HepG2 (cell line): ENCODE measurements around the gene MT1F. TPM values are rescaled to one million over a fixed set of nuclear protein-coding genes. Genes with fewer than 3 reads are reported as not detected.

Experiments
- CHD2 ChIP-seq: IDR thresholded peaks from 2 replicates; pipeline ENCODE4 v1.6.1; 2011; ENCODE audit warnings: low read depth, low read length, improper control_type of control experiment
- HNRNPUL1 ChIP-seq: fragments of 200-400 bp; formaldehyde crosslinking; IDR thresholded peaks from 2 replicates; pipeline ENCODE4 v1.6.1; 2017; ENCODE audit warnings: low read depth, mild to moderate bottlenecking, low read length, moderate library complexity
- HOXA7 ChIP-seq: sonication (generic); formaldehyde crosslinking; IDR thresholded peaks from 2 replicates; pipeline ENCODE4 v1.8.1; 2022; ENCODE audit warnings: mild to moderate bottlenecking, missing genetic modification reagents, moderate library complexity
- MTF2 ChIP-seq: sonication (generic); formaldehyde crosslinking; IDR thresholded peaks from 2 replicates; pipeline ENCODE4 v1.5.0; 2020; ENCODE audit warnings: missing genetic modification reagents, borderline replicate concordance
- SP2 ChIP-seq: sonication (generic); formaldehyde crosslinking; IDR thresholded peaks from 2 replicates; pipeline ENCODE4 v1.5.1; 2020; ENCODE audit warnings: mild to moderate bottlenecking, missing genetic modification reagents
- THYN1 ChIP-seq: sonication (generic); formaldehyde crosslinking; IDR thresholded peaks from 2 replicates; pipeline ENCODE4 v1.8.1; 2023; ENCODE audit warnings: low read depth, mild to moderate bottlenecking, moderate library complexity, missing genetic modification reagents, borderline replicate concordance
- TRAFD1 ChIP-seq: sonication (generic); formaldehyde crosslinking; IDR thresholded peaks from 2 replicates; pipeline ENCODE4 v1.5.1; 2020; ENCODE audit warnings: missing genetic modification reagents, mild to moderate bottlenecking, borderline replicate concordance
- ZNF562 ChIP-seq: sonication (generic); formaldehyde crosslinking; IDR thresholded peaks from 2 replicates; pipeline ENCODE4 v1.8.0; 2022; ENCODE audit warnings: missing genetic modification reagents, borderline replicate concordance
- ZNF670 ChIP-seq: sonication (generic); formaldehyde crosslinking; IDR thresholded peaks from 2 replicates; pipeline ENCODE4 v1.8.0; 2022; ENCODE audit warnings: mild to moderate bottlenecking, missing genetic modification reagents, borderline replicate concordance
- ZNF761 ChIP-seq: sonication (generic); formaldehyde crosslinking; conservative IDR thresholded peaks from 2 replicates; pipeline ENCODE4 v1.4.0; 2020; ENCODE audit warnings: mild to moderate bottlenecking, missing genetic modification reagents
- polyA plus RNA-seq, 8 experiments: library from polyadenylated mRNA; depleted of rRNA in 3 of 8; stranded (reverse) in 7 of 8; unstranded in 1 of 8; fragments of >200 nt; fragmentation: Illumina TruSeq in 4 of 8; extraction: Trizol in 4 of 8; gene quantifications; 2 replicates each; pipeline versions ENCODE4 v1.2.1 to v1.2.3, GENCODE V29; 2011 to 2016; ENCODE audit warnings: low read depth in 4 of 8, missing spikeins in 1 of 8, mixed read lengths in 1 of 8; ENCODE audit not compliant: insufficient read depth in 1 of 8
- total RNA-seq, 5 experiments: library from RNA; depleted of rRNA; stranded (reverse); fragments of >200 nt; fragmentation: Illumina TruSeq; extraction: Trizol; gene quantifications; 2 replicates each; pipeline ENCODE4 v1.2.3, GENCODE V29; 2016; ENCODE audit warnings: low read depth in 1 of 5
- TF ChIP-seq, protein P1 (sequence below): IDR thresholded peaks from 2 replicates; pipeline ENCODE4 v1.6.1; 2016; ENCODE audit warnings: missing compliant biosample characterization, missing genetic modification reagents, borderline replicate concordance
- TF ChIP-seq, protein P2 (sequence below): sonication (generic); formaldehyde crosslinking; IDR thresholded peaks from 2 replicates; pipeline ENCODE4 v1.5.1; 2020; ENCODE audit warnings: missing genetic modification reagents, mild to moderate bottlenecking, borderline replicate concordance
- TF ChIP-seq, protein P3 (sequence below): sonication (generic); formaldehyde crosslinking; IDR thresholded peaks from 2 replicates; pipeline ENCODE4 v1.4.0; 2020; ENCODE audit warnings: missing genetic modification reagents
- TF ChIP-seq, protein P4 (sequence below): sonication (generic); formaldehyde crosslinking; IDR thresholded peaks from 2 replicates; pipeline ENCODE4 v1.4.0; 2020; ENCODE audit warnings: missing genetic modification reagents

MT1F gene
- total and polyA plus RNA-seq, 2 of the 13 experiments (the other 11 are each of a cell fraction or from before 2014, with no cell fraction given), result 1.9 to 169 TPM

DNA sequence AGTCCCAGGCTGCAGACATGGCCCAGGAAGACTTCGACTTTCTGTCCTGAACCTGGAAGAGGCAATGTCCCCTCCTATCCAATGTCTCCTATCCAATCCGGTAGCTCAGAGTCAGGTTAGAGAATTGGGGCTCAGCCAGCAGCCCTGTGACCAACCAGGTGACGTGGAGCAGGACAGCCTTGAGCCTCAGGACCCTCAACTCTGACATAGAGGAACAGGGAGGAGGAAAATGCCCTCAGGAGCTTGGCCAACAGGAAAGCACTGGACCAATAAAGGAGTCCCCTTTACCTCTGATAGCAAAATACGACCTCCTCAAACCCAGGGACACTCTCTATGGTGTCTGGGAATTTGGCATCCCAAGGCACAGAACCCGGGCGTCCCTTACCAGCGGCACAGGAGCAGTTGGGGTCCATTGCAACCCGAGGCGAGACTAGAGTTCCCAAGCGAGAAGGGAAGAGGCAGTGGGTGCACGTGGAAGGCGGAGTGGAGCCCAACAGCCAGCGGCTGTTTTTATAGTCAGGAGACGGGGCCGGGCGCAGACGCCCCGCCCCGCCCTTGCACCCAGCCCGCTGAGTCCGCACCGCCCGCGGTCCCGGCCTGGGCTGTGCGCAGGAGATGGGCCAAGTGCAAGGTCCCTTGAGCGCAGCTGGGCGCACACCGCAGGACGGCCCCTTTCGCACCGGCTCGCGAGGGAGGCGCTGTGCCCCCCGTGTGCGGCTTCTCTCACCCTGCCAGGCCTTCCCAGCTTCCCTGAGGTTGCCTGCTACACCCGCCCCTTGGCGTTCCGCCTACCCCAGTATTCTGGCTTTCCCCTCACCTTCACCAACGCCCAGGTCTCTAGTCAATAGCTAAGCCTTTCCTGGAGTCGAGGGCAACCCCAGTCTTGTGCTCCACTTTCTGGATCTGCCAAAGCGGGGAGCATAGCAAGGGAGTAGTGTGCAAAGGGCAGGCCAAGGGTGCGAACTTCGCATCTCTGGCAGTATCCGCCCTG lies 10.1 kb downstream of the MT1F start, which contains the start of gene MT1G (continued):
- TF ChIP-seq TRAFD1 (0 out of 2 replicates have a peak, but pooled peaks have one; percentile 45), ZNF670 (no peak), ZNF761 (CRISPR knock-in tag) (0 out of 2 replicates have a peak, but pooled peaks have one; percentile 35), CHD2 (no peak), THYN1 (no peak), MTF2 (CRISPR knock-in tag) (peak; percentile 84; the same call in 1 of the 2 replicates), HNRNPUL1 (no peak), HOXA7 (CRISPR knock-in tag) (no peak), ZNF562 (CRISPR knock-in tag) (no peak), SP2 (CRISPR knock-in tag) (no peak)
- TF ChIP-seq, protein P1, sequence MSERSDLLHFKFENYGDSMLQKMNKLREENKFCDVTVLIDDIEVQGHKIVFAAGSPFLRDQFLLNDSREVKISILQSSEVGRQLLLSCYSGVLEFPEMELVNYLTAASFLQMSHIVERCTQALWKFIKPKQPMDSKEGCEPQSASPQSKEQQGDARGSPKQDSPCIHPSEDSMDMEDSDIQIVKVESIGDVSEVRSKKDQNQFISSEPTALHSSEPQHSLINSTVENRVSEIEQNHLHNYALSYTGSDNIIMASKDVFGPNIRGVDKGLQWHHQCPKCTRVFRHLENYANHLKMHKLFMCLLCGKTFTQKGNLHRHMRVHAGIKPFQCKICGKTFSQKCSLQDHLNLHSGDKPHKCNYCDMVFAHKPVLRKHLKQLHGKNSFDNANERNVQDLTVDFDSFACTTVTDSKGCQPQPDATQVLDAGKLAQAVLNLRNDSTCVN (CRISPR knock-in tag), result no peak
- TF ChIP-seq, protein P2, sequence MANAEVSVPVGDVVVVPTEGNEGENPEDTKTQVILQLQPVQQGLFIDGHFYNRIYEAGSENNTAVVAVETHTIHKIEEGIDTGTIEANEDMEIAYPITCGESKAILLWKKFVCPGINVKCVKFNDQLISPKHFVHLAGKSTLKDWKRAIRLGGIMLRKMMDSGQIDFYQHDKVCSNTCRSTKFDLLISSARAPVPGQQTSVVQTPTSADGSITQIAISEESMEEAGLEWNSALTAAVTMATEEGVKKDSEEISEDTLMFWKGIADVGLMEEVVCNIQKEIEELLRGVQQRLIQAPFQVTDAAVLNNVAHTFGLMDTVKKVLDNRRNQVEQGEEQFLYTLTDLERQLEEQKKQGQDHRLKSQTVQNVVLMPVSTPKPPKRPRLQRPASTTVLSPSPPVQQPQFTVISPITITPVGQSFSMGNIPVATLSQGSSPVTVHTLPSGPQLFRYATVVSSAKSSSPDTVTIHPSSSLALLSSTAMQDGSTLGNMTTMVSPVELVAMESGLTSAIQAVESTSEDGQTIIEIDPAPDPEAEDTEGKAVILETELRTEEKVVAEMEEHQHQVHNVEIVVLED (CRISPR knock-in tag), result 0 out of 2 replicates have a peak, but pooled peaks have one; percentile 53
- TF ChIP-seq, protein P3, sequence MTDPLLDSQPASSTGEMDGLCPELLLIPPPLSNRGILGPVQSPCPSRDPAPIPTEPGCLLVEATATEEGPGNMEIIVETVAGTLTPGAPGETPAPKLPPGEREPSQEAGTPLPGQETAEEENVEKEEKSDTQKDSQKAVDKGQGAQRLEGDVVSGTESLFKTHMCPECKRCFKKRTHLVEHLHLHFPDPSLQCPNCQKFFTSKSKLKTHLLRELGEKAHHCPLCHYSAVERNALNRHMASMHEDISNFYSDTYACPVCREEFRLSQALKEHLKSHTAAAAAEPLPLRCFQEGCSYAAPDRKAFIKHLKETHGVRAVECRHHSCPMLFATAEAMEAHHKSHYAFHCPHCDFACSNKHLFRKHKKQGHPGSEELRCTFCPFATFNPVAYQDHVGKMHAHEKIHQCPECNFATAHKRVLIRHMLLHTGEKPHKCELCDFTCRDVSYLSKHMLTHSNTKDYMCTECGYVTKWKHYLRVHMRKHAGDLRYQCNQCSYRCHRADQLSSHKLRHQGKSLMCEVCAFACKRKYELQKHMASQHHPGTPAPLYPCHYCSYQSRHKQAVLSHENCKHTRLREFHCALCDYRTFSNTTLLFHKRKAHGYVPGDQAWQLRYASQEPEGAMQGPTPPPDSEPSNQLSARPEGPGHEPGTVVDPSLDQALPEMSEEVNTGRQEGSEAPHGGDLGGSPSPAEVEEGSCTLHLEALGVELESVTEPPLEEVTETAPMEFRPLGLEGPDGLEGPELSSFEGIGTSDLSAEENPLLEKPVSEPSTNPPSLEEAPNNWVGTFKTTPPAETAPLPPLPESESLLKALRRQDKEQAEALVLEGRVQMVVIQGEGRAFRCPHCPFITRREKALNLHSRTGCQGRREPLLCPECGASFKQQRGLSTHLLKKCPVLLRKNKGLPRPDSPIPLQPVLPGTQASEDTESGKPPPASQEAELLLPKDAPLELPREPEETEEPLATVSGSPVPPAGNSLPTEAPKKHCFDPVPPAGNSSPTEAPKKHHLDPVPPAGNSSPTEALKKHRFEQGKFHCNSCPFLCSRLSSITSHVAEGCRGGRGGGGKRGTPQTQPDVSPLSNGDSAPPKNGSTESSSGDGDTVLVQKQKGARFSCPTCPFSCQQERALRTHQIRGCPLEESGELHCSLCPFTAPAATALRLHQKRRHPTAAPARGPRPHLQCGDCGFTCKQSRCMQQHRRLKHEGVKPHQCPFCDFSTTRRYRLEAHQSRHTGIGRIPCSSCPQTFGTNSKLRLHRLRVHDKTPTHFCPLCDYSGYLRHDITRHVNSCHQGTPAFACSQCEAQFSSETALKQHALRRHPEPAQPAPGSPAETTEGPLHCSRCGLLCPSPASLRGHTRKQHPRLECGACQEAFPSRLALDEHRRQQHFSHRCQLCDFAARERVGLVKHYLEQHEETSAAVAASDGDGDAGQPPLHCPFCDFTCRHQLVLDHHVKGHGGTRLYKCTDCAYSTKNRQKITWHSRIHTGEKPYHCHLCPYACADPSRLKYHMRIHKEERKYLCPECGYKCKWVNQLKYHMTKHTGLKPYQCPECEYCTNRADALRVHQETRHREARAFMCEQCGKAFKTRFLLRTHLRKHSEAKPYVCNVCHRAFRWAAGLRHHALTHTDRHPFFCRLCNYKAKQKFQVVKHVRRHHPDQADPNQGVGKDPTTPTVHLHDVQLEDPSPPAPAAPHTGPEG, result peak; percentile 50; the same call in 1 of the 2 replicates
- TF ChIP-seq, protein P4, sequence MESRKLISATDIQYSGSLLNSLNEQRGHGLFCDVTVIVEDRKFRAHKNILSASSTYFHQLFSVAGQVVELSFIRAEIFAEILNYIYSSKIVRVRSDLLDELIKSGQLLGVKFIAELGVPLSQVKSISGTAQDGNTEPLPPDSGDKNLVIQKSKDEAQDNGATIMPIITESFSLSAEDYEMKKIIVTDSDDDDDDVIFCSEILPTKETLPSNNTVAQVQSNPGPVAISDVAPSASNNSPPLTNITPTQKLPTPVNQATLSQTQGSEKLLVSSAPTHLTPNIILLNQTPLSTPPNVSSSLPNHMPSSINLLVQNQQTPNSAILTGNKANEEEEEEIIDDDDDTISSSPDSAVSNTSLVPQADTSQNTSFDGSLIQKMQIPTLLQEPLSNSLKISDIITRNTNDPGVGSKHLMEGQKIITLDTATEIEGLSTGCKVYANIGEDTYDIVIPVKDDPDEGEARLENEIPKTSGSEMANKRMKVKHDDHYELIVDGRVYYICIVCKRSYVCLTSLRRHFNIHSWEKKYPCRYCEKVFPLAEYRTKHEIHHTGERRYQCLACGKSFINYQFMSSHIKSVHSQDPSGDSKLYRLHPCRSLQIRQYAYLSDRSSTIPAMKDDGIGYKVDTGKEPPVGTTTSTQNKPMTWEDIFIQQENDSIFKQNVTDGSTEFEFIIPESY (CRISPR knock-in tag), result no peak
